Stimulated activated CD8-positive, alpha-beta memory T cell treated with anti-CD3 and anti-CD28 coated beads, Interleukin-15, amount 100 ng/mL, for 1 hour (primary cell): ENCODE measurements around the gene GNG4.

Experiments used
- DNase-seq: peaks from one replicate; pipeline ENCODE4 v3.0.0-alpha.2; 2020; ENCODE audit warnings: low read depth

GNG4 gene

DNA sequence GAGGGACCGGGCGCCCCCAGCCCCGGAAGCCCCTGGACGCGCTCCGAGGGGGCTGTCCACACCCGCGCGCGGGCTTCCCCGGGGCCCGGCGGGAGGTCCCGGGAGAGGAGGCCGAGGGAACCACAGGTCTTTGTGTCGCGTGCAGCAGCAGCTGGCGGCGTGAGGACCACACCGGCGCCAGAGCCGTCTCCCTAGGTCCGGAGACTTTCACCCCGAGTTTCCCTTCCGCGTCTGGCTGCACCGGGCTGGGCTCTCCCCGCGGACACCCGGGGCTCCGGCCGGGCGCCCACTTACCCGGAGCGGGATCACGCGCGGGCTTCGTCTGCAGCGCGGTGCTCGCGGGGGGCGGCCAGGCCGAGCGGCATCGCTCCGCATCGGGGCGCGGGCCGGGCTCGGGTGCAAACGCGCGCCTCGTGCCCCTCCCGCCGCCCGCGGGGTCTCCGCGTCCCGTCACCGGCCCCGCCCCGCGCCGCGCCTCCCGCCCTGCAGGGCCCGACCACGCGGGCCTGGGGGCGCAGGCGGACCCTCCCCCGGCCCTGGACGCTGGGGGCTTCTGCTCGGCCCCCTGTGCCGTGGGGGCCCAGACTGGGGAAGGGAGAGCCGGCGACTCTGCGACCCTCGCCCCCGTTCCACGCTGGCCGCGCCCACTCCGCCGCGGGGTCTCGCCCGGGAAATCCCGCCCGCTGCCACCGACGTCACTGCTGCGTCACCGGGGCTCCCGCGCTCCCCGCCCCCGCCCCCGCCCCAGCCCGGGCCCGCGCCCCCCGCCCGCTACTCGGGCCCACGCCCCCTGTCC lies at the start of gene GNG4:
Gene GNG4 (minus strand): TSS at position 417 of the 796 bp plus-strand sequence. CDS start 65,946 bp downstream, outside the sequence.
- no peak for DNase-seq

GRCh38 chr1:235697508-235697907 lies 47.9 kb upstream of the GNG4 start:
- DNase-seq = no peak

DNA sequence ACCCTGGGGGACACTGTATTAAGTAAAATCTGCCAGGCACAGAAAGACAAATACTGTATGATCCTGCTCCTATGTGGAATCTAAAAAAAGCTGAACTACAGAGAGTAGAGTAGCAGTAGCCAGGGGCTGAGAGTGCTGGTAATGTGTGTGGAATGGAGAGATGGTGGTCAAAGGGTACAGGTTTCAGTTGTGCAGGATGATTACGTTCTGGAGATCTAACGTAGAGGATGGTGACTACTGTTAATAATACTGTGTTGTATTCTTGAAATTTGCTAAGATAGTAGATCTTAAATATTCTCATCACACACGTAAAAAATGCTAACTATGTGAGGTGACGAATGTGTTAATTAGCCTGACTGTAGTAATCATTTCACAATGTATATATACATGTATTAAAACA lies 39.8 kb upstream of the GNG4 start:
- DNase-seq = no peak

DNA sequence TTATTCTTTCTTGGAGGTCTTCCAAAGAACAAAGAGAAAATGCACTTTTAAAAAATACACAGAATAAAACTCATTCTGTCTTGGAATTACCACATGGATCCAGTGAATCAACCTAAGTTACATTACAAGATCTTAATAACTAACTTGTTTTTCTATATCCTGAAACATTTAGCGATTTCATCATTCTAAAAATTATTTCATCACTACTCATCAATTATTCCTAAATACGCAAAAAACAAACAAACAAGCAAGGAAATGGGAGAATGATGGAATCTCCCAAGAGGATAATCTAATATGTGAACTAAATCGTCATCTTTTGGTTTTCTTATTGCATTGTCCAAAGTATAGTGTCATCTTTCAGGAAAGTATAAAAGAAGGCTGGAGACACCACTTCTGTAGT lies 38.5 kb upstream of the GNG4 start:
- no peak for DNase-seq

- DNase-seq = no peak
Measured at GRCh38 chr1:235683653-235684052, 34.1 kb upstream of the GNG4 start.

- no peak for DNase-seq
Measured at GRCh38 chr1:235682216-235682615, 32.6 kb upstream of the GNG4 start.

GRCh38 chr1:235679644-235680043 lies 30.1 kb upstream of the GNG4 start:
- no peak for DNase-seq

- DNase-seq = no peak
Measured at GRCh38 chr1:235679005-235679404, 29.4 kb upstream of the GNG4 start.

DNA sequence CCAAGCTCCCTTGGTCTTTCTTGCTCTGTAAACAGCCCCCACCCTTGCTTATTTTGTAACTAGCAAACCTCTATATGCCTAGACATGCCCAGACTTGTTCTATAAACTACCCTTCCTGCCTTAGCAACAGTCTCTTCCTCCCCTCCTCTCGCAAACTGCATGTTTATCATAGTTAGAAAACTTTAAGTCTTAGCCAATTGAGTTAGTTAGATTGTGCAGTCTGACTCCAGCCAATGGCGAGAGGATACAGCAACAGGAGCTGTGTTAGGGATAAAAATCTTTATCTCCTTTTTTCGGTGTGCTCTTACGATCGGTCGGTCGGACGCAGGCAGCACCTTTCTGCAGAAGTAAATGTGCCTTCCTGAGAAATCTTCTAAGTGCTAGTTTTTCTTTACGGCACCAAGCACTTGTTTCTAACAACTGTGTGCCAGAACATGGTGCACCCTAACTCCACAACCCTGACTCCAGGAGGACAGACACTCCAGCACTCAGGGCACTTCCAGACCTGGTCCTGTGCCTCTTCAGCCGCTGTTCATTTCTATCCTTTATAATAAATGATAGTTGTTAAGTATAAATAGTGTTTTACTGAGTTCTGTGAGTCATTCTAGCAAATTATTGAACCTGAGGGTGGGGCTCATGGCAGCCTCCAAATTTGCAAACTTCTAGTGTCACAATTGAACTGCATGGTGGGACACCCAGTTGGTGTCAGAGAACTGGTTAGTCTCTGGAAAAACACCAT lies 25.7 kb upstream of the GNG4 start:
- DNase-seq = no peak

DNA sequence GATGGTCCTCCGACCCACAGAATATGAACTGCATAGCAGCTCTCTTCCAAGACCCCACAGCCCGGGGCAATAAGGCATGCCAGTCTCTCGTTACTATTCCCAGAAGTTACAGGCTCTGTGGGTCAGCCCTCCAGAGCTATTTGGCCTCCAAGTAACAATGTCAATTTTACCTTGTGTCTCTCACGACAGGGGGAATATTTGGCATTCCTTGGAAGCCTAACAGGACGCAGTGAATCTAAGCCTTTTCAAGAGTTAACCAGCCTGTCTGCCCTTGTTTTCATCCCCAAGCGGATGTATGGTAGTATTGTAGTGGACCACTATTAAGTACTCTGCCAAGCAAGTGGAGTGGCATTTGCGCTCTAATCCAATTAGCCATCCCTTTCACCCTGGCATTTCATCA lies 24.4 kb upstream of the GNG4 start:
- no peak for DNase-seq

DNA sequence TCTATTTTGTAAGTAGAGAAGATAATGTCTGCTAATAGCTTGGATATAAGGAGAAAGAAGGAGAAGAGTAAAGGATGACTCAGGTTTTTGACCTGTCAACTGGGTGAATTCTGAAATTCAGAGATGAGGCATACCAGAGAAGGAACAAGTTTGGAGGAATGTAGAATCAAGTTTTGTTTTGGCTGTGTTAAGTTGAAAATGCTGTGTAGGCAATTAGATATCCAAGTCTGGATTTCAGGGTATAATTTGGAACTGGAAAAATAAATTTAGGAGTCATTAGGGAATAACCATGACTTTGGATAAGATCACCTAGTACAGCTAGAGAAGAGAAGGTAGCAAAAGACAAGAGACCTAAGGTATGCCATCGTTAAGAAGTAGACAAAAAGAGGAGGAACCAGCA lies 22.4 kb upstream of the GNG4 start:
- DNase-seq = no peak

GRCh38 chr1:235670157-235670776 lies 20.7 kb upstream of the GNG4 start:
- DNase-seq = no peak

DNA sequence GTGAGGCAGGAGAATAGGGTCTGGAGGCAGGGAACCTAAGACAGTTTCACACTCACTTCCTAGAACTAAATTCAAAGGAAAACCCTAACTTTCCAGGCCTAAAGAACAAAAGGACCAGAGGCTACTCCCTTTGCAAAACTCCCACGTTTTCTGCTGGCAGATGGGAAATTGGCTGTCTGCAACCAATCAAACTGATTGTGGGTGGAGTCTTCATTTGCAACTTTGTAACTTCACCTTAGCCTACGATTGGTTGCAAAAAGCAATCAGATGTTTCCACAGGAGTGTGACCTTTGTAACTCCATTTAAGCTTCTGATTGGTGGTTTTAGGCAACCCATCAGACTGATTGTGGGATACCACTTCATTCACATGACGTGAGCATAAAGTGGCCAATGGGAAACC lies 19.7 kb upstream of the GNG4 start:
- DNase-seq = no peak

- no peak for DNase-seq
Measured at GRCh38 chr1:235663628-235664027, 14.0 kb upstream of the GNG4 start.

- no peak for DNase-seq
Measured at GRCh38 chr1:235661568-235661967, 12.0 kb upstream of the GNG4 start.

- DNase-seq = no peak
Measured at GRCh38 chr1:235659186-235659771, 9.7 kb upstream of the GNG4 start.

- DNase-seq = no peak
Measured at GRCh38 chr1:235657747-235658526, 8.4 kb upstream of the GNG4 start.

GRCh38 chr1:235657269-235657668 lies 7.7 kb upstream of the GNG4 start:
- DNase-seq = no peak

DNA sequence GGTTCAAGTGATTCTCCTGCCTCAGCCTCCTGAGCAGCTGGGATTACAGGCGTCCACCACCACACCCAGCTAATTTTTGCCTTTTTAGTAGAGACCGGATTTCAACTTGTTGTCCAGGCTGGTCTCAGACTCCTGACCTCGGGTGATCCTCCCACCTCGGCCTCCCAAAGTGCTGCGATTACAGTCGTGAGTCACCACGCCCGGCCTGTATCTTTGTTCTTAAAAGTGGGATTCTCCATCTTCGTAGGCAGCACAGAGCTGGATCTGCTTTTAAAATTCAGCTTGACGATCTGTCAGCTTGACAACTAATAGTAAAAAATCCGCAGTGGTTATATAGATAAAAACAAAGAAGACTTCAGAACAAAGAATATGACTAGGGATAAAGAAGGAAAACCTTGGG lies 2.8 kb upstream of the GNG4 start:
- no peak for DNase-seq

DNA sequence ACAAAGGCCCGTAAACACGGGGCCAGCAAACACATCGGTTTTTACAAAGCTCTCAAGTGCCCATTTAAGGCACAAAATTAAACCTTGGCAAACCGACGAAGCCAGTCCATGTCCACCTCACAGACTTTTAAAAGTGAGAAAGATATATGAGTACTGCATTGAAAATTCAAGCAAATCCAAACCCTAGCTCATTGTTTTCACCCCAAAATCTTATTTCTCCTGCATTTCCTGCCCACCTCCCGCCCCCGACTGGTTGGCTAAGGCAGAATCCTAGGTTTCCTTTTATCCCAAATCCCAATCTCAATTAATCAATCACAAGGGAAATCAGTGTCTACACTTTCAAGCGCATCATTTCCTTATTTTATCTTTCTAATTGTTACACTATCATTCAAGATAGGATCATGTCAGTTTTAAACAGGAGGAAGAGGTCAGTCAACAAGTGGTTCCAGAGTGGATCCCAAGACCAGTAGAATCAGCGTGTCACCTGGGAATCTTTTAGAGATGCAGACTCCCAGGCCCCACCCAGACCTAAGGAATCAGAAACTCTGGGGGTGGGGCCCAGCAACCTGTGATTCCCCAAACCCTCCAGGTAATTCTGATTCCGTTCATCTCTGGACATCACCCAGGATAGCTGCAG lies 1.7 kb upstream of the GNG4 start:
- no peak for DNase-seq
